C4-2B (cell line): ENCODE data around the gene TPX2.
A peak's percentile ranks its signal among the peaks of the same experiment; 100 is the strongest.
"Not testable (repeated sequence)": the region's sequence is repeated elsewhere in the genome, so short reads cannot be mapped to it uniquely, and the experiment has no call there.

ENCODE experiments used
- H3K27ac ChIP-seq: fragments of 450-650 bp; 2 replicates; pipeline ENCODE4 v1.5.1; 2017
- ZFX ChIP-seq: fragments of 450-650 bp; IDR thresholded peaks from 2 replicates; pipeline ENCODE4 v1.6.1; 2017
- TF ChIP-seq, protein P1 (sequence below): fragments of 450-650 bp; conservative IDR thresholded peaks from 2 replicates; pipeline ENCODE4 v1.5.1; 2017; ENCODE audit warnings: mild to moderate bottlenecking

Gene TPX2

DNA sequence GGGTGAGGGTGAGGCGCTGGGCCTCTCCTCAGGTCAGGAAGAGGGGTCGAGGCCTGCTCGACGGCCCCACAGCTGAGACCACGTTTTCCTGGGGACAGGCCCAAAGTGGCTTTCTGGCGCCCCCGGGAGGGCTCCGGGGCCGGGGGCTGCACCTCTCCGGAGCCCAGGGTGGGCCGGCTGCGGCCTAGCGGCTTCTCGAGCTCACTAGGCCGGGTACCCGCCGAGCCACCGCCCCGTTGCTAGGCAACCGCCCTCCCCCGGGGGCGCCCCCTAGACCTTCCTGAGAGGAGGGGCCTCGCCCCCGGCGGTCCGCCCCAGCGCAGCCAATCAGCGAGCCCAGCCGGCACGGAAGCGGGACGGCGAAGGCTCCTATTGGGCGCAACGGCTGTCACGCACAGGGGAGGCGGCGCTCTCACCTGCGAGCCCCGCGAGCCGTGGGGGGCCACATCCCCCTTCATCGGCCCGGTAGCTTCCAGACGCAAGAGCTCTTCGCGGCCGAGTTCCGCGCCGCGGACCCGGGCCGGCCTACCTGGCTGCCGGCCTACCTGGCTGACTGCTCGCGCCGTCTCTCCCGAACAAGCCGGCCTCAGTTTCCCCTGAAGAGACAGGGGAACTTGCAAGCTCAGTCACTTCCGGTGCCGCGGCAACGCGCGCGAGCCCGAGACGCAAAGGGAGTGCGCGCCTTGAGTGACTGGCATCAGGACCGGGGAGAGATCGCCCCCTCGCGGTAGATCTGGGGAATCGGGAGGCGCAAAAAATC, 15.6 kb upstream of the TPX2 start:
- peak overlapping the region; percentile 95 for H3K27ac ChIP-seq
- TF ChIP-seq, protein P1, sequence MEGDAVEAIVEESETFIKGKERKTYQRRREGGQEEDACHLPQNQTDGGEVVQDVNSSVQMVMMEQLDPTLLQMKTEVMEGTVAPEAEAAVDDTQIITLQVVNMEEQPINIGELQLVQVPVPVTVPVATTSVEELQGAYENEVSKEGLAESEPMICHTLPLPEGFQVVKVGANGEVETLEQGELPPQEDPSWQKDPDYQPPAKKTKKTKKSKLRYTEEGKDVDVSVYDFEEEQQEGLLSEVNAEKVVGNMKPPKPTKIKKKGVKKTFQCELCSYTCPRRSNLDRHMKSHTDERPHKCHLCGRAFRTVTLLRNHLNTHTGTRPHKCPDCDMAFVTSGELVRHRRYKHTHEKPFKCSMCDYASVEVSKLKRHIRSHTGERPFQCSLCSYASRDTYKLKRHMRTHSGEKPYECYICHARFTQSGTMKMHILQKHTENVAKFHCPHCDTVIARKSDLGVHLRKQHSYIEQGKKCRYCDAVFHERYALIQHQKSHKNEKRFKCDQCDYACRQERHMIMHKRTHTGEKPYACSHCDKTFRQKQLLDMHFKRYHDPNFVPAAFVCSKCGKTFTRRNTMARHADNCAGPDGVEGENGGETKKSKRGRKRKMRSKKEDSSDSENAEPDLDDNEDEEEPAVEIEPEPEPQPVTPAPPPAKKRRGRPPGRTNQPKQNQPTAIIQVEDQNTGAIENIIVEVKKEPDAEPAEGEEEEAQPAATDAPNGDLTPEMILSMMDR = peak; percentile 97
- peak; percentile 63; the same call in 1 of the 2 replicates for TF ChIP-seq ZFX

DNA sequence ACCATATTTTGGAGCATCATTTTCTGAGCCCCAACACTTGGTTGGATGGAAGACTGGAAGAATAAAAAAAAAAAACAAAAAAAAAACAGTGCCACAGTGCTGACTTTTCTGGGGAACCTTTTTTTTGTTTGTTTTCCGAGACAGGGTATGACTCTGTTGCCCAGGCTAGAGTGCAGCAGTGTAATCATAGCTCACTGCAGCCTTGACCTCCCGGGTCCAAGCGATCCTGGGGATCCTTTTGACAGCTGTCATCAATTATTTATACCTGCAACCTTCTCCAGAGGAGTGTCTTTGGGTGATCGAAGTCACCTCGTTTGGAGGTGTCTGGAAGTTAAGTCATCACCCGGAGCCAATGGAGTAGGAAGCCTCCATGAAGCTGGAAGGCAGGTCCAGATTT, 7.8 kb upstream of the TPX2 start:
- no peak overlapping the region for H3K27ac ChIP-seq
- TF ChIP-seq, protein P1 = no peak
- no peak for TF ChIP-seq ZFX

DNA sequence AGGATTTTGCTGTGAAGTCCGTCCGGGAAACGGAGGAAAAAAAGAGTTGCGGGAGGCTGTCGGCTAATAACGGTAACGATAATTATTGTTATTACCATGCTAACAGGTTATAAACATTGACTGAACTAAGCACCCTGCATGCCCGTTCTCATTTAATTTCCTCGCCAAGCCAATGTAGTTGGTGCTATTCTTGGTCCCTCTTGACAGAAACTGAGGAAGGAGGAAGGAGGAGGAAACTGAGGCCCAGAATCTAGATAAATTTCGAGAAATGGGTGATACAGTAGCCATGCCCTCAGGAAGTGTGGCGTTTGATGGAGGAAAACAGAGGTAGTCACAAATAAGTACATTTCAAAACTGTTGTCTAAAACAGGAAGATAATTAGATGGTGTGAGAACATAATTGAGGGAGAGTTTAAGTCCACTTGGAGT, 474 bp downstream of the TPX2 start:
- H3K27ac ChIP-seq = peak overlapping the region; percentile 95
- 0 out of 2 replicates have a peak, but pooled peaks have one; percentile 31 for TF ChIP-seq ZFX
- TF ChIP-seq, protein P1 = no peak; the same call in 1 of the 2 replicates

DNA sequence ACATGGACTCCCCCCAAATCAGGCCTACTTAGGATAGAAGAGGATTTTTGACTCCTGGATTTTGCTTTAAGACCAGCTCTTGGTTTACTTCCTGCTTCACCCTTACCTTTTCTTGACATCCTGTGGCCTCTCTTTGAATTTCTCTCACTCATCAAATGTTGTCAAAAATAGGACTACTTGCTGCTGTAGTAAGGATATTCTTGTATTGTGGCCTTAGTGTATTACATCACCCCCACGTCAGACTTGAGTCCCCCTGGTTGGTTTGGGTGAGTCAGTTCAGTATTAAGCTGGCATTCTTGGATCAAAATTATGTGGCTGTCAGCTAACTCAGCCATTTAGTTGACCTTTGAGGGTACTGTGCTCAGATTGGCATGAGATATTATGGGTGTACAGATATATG, 1.1 kb downstream of the TPX2 start:
- TF ChIP-seq, protein P1 = no peak
- no peak for TF ChIP-seq ZFX
- H3K27ac ChIP-seq = no peak overlapping the region; the same call in 1 of the 2 replicates

DNA sequence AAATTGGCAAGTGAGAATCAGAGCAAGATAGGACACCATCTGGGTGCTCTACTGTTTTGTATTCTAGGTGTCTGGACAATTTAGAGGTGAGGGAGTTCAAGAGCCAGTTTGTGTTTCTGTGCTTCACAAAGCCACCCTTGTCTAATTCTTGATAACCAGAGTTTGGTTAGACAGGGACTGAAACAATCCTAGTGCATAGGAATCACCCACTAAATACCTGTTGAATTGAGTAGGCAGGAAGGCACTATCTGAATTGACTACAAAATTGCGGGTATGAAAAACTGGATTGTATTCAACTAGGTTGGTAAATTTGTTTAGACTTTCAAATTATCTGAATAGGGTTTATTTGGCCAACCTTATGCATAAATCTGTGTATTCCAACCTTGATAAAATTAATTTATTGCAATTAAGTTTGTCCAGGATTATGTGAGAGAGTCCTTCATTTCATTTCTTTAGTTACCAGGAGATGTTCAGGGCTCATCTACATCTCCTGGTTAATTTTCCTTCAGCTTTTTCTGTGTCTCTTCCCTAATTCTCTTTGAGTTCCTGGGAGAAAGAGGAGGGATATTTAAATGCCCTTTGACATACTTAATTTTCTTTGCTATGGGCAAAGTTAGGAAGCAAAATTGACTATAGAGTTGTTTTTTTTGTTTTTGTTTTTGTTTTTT, 1.7 kb downstream of the TPX2 start:
- TF ChIP-seq ZFX = no peak
- TF ChIP-seq, protein P1 = no peak
- H3K27ac ChIP-seq = no peak overlapping the region; the same call in 1 of the 2 replicates

DNA sequence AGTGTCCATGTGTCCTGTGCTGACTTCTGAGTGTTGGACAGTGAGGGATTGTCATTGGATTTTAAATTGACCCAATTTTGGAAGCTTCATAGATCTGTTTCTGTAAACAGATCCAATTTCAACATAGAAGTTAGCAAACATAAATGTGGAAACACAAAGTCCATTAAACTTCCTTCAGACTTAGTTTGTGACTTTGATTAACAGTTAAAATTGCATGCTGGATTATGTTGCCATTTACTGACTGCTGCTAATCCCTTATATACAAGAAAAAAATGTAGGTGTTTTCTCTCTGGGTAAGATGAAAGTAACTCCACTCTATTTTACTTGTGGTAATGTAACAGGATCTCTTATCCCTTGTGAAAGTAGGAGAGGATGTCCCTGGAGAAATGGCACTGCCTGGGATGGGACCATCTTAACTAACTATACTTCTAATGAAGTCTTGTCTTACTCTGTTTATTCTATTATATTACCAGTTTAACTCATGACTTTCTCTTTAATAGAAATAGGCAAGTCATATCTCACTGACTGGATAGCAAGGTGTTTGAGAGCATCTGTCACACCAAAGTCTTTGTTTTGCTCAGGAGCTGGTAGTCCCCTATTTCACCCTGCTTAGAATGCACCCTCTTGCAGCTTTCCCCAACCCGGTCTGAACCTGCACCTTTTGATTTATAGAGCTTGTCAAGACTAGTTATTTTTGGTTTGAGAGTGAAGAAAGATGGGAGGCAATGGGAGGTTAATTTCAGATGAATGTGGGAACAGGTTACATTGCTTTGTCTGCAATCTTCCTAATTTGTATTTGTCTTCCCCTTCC, 7.2 kb downstream of the TPX2 start:
- TF ChIP-seq, protein P1 = no peak
- TF ChIP-seq ZFX = no peak
- no peak overlapping the region for H3K27ac ChIP-seq

DNA sequence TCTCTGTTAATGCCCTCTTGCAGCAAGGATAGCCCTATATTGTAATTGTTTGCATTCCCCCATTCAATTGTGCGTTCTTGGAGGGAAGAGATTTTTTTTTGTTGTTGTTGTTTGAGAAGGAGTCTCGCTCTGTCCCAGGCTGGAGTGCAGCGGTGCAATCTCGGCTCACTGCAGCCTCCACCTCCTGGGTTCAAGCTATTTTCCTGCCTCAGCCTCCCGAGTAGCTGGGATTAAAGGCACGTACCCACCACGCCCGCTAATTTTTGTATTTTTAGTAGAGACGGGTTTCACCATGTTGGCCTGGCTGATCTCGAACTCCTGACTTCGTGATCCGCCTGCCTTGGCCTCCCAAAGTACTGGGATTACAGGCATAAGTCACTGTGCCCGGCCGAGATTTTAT, 7.9 kb downstream of the TPX2 start:
- not testable (repeated sequence) for H3K27ac ChIP-seq
